Loucy (cell line): ENCODE measurements around the gene SLC6A12.

Source experiments
- H2AFZ ChIP-seq: fragments of 200-600 bp; sonication (generic); 2 replicates; pipeline ENCODE4 v1.6.0; 2016; ENCODE audit warnings: antibody characterized with exemption, mild to moderate bottlenecking, low read length, moderate library complexity
- H3F3A ChIP-seq: fragments of 200-600 bp; 2 replicates; pipeline ENCODE4 v1.6.0; 2016; ENCODE audit warnings: antibody characterized with exemption, low read depth, mild to moderate bottlenecking
- H3K27me3 ChIP-seq: fragments of 200-600 bp; sonication (generic); 2 replicates; pipeline ENCODE4 v1.6.1; 2014; ENCODE audit warnings: low read length, mild to moderate bottlenecking; ENCODE audit not compliant: insufficient read depth, poor library complexity, severe bottlenecking
- H3K36me3 ChIP-seq: fragments of 200-600 bp; sonication (generic); 2 replicates; pipeline ENCODE4 v1.6.1; 2016; ENCODE audit warnings: low read length; ENCODE audit not compliant: insufficient read depth
- H3K4me1 ChIP-seq: fragments of 200-600 bp; sonication (generic); 2 replicates; pipeline ENCODE4 v1.5.1; 2014; ENCODE audit warnings: low read length, mild to moderate bottlenecking; ENCODE audit not compliant: insufficient read depth, poor library complexity, severe bottlenecking
- H3K4me2 ChIP-seq: fragments of 200-600 bp; sonication (generic); 2 replicates; pipeline ENCODE4 v1.6.0; 2014; ENCODE audit warnings: antibody characterized with exemption, low read length, low read depth, mild to moderate bottlenecking; ENCODE audit not compliant: poor library complexity, severe bottlenecking
- H3K4me3 ChIP-seq: fragments of 200-600 bp; sonication (generic); 2 replicates; pipeline ENCODE4 v1.5.1; 2014; ENCODE audit warnings: low read length, mild to moderate bottlenecking, mixed read lengths; ENCODE audit not compliant: poor library complexity, severe bottlenecking
- H3K79me2 ChIP-seq: fragments of 200-600 bp; sonication (generic); 2 replicates; pipeline ENCODE4 v1.6.1; 2014; ENCODE audit warnings: low read length; ENCODE audit not compliant: insufficient read depth
- H3K9ac ChIP-seq: fragments of 200-600 bp; sonication (generic); 2 replicates; pipeline ENCODE4 v1.6.0; 2014; ENCODE audit warnings: mild to moderate bottlenecking, low read depth, low read length, moderate library complexity; ENCODE audit not compliant: poor library complexity, severe bottlenecking
- H3K9me2 ChIP-seq: fragments of 200-600 bp; sonication (generic); replicated peaks from 2 replicates; pipeline ENCODE4 v1.6.1; 2016; ENCODE audit warnings: low read depth, low read length, mixed read lengths
- H3K9me3 ChIP-seq: fragments of 200-600 bp; sonication (generic); 2 replicates; pipeline ENCODE4 v1.6.1; 2014; ENCODE audit warnings: mild to moderate bottlenecking, antibody characterized with exemption, low read length, low read depth; ENCODE audit not compliant: insufficient read depth
- H4K20me1 ChIP-seq: fragments of 200-600 bp; sonication (generic); 2 replicates; pipeline ENCODE4 v1.6.0; 2014; ENCODE audit warnings: antibody characterized with exemption, low read length, mild to moderate bottlenecking; ENCODE audit not compliant: insufficient read depth, poor library complexity, severe bottlenecking
- CTCF ChIP-seq: fragments of 200-600 bp; sonication (generic); conservative IDR thresholded peaks from 2 replicates; pipeline ENCODE4 v1.5.1; 2014; ENCODE audit warnings: mild to moderate bottlenecking, antibody characterized with exemption, low read length
- EZH2phosphoT487 ChIP-seq: fragments of 200-600 bp; IDR thresholded peaks from 2 replicates; pipeline ENCODE4 v1.6.1; 2018; ENCODE audit warnings: antibody characterized with exemption, mild to moderate bottlenecking, moderate library complexity, borderline replicate concordance

SLC6A12 gene

DNA sequence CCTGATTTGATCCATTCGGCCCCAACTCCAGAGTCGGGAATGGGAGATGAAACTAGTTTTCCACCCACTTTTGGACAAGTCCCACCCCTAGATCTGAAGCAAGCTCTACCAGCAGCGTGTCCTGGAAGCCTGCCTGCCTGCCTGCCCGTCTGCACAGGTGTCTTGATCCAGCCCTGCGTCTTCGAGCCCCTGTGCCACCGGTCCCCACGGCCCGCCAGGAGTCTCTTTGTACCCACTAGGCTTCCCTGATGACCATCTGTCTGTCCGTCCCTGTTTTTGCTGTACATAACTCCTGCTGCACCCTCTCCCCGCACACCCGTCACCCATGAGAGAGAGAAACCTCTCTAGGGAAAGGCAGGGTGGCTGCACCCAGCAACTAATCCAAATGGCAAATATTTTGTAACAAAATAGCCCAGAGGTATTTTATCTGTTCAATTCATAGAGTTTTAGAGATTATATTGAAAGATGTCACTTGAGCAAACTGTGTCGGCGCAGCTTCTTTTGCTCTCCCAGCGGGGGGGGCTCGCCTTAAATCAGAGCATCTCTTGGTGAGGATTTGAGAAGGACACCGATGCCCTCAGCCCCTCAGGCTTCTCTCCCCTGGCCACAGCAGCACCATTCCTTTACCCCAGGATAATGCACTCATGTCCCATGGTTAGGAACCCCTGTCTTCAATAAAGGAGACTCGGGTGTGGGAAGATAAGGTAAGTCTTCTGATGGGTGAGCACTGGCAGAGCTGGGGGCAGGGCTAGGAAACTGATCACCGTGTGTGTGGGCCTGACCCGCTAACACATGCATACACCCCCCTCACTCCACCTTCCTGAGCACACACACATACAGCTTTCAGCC lies 35.8 kb downstream of the SLC6A12 start:
- H3F3A ChIP-seq = no peaks in the 10 kb centered on the region
- no peaks in the 10 kb centered on the region for H4K20me1 ChIP-seq
- H3K9me2 ChIP-seq = no peaks in the 10 kb centered on the region
- H3K9me3 ChIP-seq = no peaks in the 10 kb centered on the region
- H3K9ac ChIP-seq = peak overlapping the region; percentile 53
- H3K4me1 ChIP-seq = peaks cover 75% of the 10 kb centered on the region
- H3K27me3 ChIP-seq = no peaks in the 10 kb centered on the region
- TF ChIP-seq EZH2phosphoT487 (no peak), CTCF (no peak)
- peak overlapping the region; percentile 65 for H3K4me2 ChIP-seq
- H2AFZ ChIP-seq = no peak overlapping the region
- H3K79me2 ChIP-seq = no peaks in the 10 kb centered on the region
- no peak overlapping the region for H3K4me3 ChIP-seq
- H3K36me3 ChIP-seq = no peaks in the 10 kb centered on the region

- H4K20me1 ChIP-seq = no peaks in the 10 kb centered on the region
- H3K27me3 ChIP-seq = no peaks in the 10 kb centered on the region
- no peaks in the 10 kb centered on the region for H3K79me2 ChIP-seq
- TF ChIP-seq CTCF (no peak), EZH2phosphoT487 (no peak)
- no peak overlapping the region for H3K4me2 ChIP-seq
- peaks cover 80% of the 10 kb centered on the region for H3K4me1 ChIP-seq
- no peak overlapping the region for H3K4me3 ChIP-seq
- no peaks in the 10 kb centered on the region for H3K36me3 ChIP-seq
- H3K9me2 ChIP-seq = no peaks in the 10 kb centered on the region
- H3K9ac ChIP-seq = no peak overlapping the region
- no peaks in the 10 kb centered on the region for H3F3A ChIP-seq
- no peak overlapping the region for H2AFZ ChIP-seq
- no peaks in the 10 kb centered on the region for H3K9me3 ChIP-seq
These were observed 36.5 kb downstream of the SLC6A12 start for GRCh38 chr12:177336-177979.

DNA sequence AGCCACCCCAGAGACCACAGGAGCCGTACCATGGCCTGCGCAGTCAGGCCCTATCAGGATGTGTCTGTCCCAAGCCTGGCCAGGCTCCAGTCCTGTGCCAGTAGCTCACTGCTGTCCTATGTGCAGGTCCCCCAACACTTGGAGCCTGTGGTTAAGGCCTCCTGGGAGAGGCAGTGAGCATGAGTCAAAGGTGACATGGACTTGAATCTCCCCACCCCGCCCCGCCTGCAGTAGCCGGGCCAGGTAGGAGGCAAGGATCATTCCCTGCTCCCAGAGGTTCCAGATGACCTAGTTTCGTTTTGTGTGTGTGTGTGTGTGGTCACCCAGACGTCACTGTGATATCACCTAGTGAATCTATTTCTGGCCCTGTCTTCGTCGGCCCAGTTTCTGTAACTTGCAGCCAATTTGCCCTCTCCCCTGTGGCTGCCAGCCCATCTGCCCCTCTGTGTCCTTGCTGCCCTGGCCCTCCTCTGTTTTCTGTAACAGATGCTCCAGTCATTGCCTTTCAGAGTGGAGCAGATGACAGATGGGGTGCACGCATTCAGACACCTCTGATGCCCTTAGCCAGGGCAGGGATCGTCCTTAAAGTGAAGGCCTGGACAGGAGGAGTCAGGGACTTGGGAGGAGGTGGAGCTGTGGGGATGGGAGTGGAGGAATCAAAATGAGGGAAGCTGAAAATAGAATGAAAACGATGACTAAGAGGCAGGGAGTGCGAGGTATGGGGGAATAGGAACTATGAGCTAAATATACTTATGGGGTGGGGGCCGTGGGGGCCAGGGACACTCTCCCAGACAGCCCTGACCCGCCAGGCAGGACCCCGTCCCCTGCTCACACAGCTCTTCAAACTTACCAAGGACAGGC lies 37.4 kb downstream of the SLC6A12 start:
- Histone ChIP-seq H3K79me2 (no peaks in the 10 kb centered on the region), H2AFZ (no peak overlapping the region), H4K20me1 (no peaks in the 10 kb centered on the region), H3K27me3 (no peaks in the 10 kb centered on the region), H3K36me3 (no peaks in the 10 kb centered on the region), H3K9ac (peak overlapping the region; percentile 47), H3K4me3 (no peak overlapping the region), H3K4me1 (peaks cover 80% of the 10 kb centered on the region), H3K9me2 (no peaks in the 10 kb centered on the region), H3K9me3 (no peaks in the 10 kb centered on the region), H3K4me2 (peak overlapping the region; percentile 18), H3F3A (no peaks in the 10 kb centered on the region)
- TF ChIP-seq CTCF (no peak), EZH2phosphoT487 (no peak)
